Measurements from ENCODE around the gene UBTD2.

- TF ChIP-seq, protein P1, sequence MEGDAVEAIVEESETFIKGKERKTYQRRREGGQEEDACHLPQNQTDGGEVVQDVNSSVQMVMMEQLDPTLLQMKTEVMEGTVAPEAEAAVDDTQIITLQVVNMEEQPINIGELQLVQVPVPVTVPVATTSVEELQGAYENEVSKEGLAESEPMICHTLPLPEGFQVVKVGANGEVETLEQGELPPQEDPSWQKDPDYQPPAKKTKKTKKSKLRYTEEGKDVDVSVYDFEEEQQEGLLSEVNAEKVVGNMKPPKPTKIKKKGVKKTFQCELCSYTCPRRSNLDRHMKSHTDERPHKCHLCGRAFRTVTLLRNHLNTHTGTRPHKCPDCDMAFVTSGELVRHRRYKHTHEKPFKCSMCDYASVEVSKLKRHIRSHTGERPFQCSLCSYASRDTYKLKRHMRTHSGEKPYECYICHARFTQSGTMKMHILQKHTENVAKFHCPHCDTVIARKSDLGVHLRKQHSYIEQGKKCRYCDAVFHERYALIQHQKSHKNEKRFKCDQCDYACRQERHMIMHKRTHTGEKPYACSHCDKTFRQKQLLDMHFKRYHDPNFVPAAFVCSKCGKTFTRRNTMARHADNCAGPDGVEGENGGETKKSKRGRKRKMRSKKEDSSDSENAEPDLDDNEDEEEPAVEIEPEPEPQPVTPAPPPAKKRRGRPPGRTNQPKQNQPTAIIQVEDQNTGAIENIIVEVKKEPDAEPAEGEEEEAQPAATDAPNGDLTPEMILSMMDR (IDR thresholded peaks at IDR 0.05) = no peak
- TF ChIP-seq POLR2A (IDR thresholded peaks at IDR 0.05) = no peak
These were observed 112.4 kb downstream of the UBTD2 start for GRCh38 chr5:172171118-172171517.
